HG02763 (cell line): ENCODE results near the gene MAP4.
"Not testable (repeated sequence)": the region's sequence is repeated elsewhere in the genome, so short reads cannot be mapped to it uniquely, and the experiment has no call there.

ENCODE experiments used
- ATAC-seq: cut with Tn5 transposase; IDR thresholded peaks from one replicate; pipeline ENCODE4 v1.9.1; 2021; ENCODE audit warnings: mild to moderate bottlenecking, moderate library complexity; ENCODE audit not compliant: unreplicated experiment

MAP4 gene

DNA sequence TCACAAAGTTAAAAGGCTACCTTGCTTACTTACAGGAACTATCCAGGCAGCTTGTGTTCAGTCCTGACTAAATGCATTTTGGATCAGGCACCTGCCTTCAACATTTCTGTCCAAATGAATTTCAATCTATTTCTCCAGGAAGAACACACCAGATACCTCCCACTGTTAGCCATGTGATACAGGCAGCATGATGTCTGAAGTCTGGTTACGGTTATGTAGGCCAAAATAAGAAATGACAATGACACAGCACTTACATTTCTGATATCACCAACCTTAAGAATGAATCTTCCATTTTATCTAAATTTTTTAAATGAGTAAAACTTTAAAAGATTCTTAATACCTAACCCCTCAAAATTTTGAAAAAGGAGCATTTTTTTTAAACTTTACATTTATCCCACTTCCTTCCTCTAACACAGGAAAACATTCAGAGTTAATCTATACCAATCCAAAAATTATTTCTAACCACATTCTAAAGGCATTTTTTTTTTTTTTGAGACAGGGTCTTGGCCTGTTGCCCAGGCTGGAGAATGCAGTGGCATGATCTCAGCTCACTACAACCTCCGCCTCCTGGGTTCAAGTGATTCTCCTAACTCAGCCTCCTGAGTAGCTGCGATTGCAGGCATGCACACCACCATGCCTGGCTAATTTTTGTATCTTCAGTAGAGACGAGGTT, at the start of gene MAP4:
Gene MAP4 (minus strand): TSS at position 116 of the 673 bp plus-strand sequence. CDS start 17,556 bp downstream, outside the sequence.
- no peak for ATAC-seq

- ATAC-seq, result no peak
These were observed 48.8 kb upstream of the MAP4 start for GRCh38 chr3:48065035-48065434.

- ATAC-seq, result no peak
These were observed 48.1 kb upstream of the MAP4 start for GRCh38 chr3:48064292-48064829.

- not testable (repeated sequence) for ATAC-seq
These were observed 45.4 kb upstream of the MAP4 start for GRCh38 chr3:48061586-48061985.

DNA sequence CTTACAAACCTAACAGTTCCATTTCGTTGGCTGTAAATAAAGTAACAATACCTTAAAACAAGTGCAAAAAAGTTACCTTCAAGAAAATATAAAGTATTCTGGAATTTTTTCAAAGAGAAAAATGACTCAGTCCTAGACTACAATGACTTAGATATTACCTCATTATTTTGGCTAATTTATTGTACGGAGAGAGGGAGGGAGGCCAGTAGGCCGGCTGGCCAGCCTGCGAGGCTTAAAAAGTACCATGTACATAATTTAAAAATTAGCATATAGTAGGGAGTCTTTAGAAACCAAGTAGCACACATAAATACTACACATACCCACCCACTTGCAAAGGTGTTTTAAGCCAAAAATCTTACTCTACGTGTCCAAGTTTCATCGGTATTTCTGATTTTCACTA, 41.9 kb upstream of the MAP4 start:
- ATAC-seq, result no peak

GRCh38 chr3:48057521-48057920, 41.3 kb upstream of the MAP4 start:
- ATAC-seq, result no peak

DNA sequence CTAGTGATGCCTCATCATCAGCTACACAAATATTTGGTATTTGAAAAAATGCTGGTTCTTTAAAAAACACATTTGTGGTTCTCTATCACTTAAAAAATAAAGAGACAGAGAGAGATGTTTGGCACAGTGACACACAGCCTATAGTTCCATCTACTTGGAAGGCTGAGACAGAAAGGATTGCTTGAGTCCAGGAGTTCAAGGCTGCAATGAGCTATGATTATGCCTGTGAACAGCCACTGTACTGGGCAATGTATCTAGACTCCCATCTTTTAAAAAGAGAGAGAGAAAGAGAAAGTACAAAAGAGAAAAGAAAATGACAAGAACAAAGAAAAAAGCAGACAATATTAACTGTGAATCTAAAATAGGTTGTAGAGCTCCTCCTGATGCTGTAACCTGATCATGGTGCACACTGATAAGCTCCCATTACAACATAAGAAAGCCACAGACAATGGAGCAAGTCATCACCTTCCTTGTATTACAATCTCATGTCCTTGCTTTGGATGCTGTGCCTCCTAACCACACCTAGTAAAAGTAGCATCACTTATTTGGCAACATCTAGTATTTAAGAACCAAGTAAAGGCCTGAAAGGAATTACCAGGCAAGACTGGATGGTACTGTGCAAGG, 31.7 kb upstream of the MAP4 start:
- no peak for ATAC-seq

DNA sequence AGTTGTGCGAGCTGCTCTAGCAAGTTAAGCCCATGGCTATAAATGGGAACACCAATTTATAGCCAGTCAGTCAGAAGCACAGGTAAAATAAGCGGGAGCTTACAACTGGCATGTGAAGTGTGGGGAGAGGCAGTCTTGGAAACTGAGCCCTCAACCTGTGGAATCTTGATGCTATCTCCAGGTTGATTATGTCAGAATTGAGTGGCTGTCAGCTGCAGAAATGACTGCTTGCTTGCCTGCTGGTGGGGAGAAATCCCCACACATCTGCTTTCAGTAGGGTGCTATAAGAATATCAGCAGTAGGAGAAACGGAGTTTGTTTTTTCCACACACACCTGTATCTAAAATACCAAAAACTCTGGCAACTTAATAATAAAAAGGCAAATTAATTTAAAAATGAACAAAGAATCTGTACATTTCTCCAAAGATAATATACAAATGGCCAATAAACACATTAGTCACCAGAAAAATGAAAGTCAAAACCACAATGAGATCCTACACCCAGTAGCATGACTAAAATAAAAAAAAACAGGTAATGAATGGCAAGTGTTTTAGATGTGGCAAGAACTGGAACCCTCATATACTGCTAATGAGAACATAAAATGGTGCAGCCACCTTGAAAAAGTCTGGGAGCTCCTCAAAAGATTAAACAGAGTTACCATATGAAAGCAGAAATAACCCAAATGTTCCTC, 26.0 kb upstream of the MAP4 start:
- ATAC-seq, result no peak

GRCh38 chr3:48039487-48040190, 23.4 kb upstream of the MAP4 start:
- no peak for ATAC-seq

DNA sequence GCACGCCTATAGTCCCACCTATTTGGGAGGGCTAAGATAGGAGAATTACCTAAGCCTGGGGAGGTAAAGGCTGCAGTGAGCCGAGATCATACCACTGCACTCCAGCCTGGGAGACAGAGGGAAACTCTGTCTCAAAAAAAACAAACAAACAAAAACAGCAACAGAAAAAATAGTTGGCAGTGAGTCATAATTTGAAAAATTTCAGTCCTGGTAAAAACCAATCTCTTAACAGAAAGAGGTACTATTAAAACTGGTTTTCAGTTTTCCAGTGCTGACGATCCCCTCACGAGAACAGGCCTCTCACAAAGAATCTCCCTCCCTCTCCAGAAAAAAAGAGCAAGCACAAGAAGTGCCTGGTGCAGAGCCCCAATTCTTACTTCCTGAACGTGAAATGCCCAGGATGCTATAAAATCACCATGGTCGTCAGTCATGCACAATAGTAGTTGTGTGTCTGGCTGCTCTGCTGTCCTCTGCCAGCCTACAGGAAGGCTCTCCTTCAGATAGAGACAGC, 22.8 kb upstream of the MAP4 start:
- ATAC-seq, result no peak

DNA sequence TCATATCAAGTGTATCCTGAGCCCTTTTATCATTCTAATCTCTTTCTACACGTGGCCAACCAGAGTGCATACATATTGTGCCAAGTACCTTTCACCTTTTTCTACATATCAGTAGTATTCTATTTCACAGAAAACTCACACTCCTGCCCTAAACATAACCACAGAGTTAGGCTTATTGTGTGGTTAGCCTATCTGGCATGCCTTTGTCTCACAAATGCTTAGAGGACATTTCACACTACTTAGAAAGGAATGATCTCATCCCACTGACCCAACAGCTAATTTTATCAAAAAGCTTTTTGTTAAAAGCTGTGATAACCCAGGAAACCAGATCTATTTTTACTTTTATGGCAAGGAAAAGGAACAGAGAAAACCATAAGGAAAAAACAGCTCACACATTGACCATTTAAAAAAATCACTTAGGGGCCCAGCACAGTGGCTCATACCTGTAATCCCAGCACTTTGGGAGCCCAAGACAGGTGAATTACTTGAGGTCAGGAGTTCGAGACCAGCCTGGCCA, 17.8 kb upstream of the MAP4 start:
- ATAC-seq, result no peak

DNA sequence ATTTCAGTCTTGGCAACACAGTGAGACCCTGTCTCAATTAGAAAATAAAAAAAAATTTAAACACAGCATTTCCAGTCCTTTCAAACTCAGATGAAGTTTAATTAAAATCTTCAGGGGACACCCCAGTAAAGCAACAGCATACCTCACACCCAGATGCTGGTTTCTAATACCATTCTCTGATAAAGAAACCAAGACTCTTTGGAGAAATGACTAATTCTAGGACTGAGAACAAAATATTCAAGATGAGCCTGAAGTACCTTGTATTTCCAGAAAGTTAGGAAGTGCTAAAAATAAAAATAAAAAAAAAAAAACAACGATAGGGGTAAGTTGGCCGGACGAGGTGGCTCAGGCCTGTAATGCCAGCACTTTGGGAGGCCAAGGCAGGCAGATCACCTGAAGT, 14.0 kb upstream of the MAP4 start:
- ATAC-seq, result no peak

DNA sequence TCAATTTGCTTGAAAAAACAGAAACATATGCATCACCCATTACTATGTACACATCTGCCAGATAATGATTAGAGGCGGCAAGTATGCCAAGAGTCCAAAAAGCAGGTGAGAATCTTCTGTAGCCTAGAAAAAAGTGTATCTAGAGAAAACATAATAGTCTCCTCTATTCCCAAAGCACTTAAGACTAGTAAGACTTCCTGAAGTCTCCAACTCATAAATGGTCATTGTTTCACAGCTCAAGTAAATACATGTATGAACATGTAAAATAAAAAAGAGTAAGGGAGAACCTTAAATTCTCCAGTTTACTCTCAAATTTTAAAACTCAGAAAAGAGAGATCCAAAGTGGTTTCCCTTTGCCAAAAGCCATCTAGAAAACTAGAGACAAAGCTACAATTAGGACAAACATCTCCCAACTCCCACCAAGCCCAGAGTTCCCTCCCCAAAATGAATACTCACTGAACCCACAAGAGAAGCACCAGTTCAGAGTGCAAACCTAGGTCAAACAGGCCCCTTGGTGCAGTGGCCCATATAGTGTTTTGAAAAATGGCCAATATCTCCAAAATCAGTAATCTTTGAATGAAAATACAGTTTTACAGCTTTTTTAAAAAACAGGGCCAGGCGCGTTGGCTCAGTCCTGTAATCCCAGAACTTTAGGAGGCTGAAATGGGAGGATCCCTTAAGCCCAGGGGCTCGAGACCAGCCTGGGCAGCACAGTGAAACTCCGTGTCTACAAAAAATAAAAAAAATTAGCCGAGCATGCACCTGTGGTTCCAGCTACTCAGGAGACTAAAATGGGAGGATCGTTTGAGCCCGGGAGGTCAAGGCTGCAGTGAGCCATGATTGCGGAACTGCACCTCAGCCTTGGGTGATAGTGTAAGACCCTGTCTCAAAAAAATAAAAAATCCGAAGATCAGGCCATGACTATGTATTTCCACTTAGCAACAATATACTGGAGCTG, 11.0 kb upstream of the MAP4 start:
- no peak for ATAC-seq

GRCh38 chr3:48026098-48026497, 9.9 kb upstream of the MAP4 start:
- no peak for ATAC-seq

GRCh38 chr3:48024401-48024800, 8.2 kb upstream of the MAP4 start:
- no peak for ATAC-seq

DNA sequence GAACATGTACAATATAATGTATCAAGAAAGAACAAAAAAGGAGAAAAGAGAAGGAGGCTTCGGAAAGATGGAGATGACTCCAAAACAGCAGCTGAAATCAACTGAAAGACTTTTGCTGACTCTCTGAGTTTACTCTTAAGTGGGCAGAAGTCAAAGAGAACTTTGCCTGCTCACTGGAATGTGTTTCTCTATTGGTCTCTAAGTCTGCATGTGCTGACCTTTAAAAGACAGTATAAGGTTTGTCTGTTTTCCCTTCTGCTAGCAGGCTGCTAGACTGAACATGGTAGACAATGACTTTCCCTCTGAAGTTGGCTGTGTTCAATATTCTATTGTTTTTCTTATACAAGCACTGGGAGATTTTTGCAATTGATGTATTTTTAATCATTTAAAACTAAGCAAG, 7.2 kb upstream of the MAP4 start:
- ATAC-seq, result no peak

DNA sequence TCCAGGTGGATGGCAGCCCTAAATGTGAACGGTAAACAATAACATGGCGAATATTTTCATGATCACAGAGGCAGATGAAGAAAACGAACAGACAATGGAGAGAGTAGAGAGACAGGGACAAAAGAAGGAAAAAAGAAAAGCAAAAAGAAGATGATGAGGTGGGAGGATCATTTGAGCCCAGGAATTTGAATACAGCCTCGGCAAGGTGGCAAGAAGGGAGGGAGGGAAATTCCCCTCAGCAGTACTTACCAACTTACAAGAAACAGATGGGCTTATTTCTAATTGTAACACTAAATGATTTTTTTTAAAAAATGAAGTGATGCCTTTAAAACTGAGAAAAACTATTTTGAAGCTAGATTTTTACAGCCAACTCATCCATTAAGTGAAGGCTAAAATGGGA, 6.0 kb upstream of the MAP4 start:
- ATAC-seq, result no peak

DNA sequence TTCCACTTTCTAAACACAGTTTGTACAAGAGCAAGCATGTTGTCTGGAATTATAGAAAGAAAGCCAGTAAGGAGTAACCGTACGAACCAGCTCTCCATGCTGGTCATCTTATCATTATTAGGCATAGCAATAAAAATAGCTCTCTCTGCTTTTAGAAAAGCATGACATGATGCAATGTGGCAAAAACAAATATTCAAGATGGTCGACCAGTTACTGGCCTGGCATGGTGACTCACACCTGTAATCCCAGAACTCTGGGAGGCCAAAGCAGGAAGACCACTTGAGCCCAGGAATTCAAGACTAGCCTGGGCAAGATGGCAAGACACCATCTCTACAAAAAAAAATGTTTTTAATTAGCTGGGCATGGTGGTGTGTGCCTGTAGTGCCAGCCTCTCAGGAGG, 2.6 kb upstream of the MAP4 start:
- ATAC-seq, result no peak

GRCh38 chr3:48015431-48016180, 610 bp downstream of the MAP4 start:
- ATAC-seq, result no peak
